ENCODE data around the gene SPTBN4. TPM values are rescaled to one million over a fixed set of nuclear protein-coding genes. Genes with fewer than 3 reads are reported as not detected.

The SPTBN4 gene
- total and polyA plus RNA-seq, 2 donors (not counting 1 experiment from before 2014, with no cell fraction given) = 1.3 to 6.6 TPM

- Histone ChIP-seq H3K27me3 (ENCODE audit: control insufficient read depth, insufficient read depth, low read length) (peaks cover 3% of the 10 kb centered on the region), H3K79me2 (ENCODE audit: control insufficient read depth, insufficient read depth, low read length) (no peaks in the 10 kb centered on the region), H3K36me3 (ENCODE audit: control insufficient read depth, insufficient read depth, low read length) (no peaks in the 10 kb centered on the region), H3K9me3 (ENCODE audit: control insufficient read depth, insufficient read depth, low read depth, low read length) (no peaks in the 10 kb centered on the region), H4K20me1 (ENCODE audit: control insufficient read depth, extremely low read depth, insufficient read depth, low read length) (no peaks in the 10 kb centered on the region), H3K4me2 (ENCODE audit: extremely low read depth, insufficient read depth, low read length) (no peak overlapping the region), H3K4me1 (ENCODE audit: control insufficient read depth, extremely low read depth, insufficient read depth, low read length) (no peaks in the 10 kb centered on the region), H3K9ac (ENCODE audit: insufficient read depth, low read length) (no peak overlapping the region), H3K4me3 (replicated peaks in 1 of 4; ENCODE audit: control extremely low read depth in 1 of 4, insufficient read depth in 1 of 4, low read depth in 3 of 4, low read length in 4 of 4) (no peak overlapping the region), H3K27ac (ENCODE audit: insufficient read depth, low read length) (no peak overlapping the region), H2AFZ (ENCODE audit: low read length) (no peak overlapping the region)
- DNase-seq (ENCODE audit: low read depth in 2 of 2) = no peak
- TF ChIP-seq CTCF (conservative IDR thresholded peaks at IDR 0.05 in 1 of 2, IDR thresholded peaks at IDR 0.05 in 1 of 2; ENCODE audit: low read depth in 1 of 2, low read length in 2 of 2) = no peak
- TF ChIP-seq EZH2 (IDR thresholded peaks at IDR 0.05; ENCODE audit: low read length, missing control alignments) = no peak
Observed at GRCh38 chr19:40530091-40530901, 63.5 kb downstream of the SPTBN4 start.

GRCh38 chr19:40533508-40533907 lies 66.7 kb downstream of the SPTBN4 start:
- DNase-seq (ENCODE audit: low read depth in 2 of 2) = no peak
- TF ChIP-seq EZH2 (IDR thresholded peaks at IDR 0.05; ENCODE audit: low read length, missing control alignments) (no peak), CTCF (conservative IDR thresholded peaks at IDR 0.05 in 1 of 2, IDR thresholded peaks at IDR 0.05 in 1 of 2; ENCODE audit: low read depth in 1 of 2, low read length in 2 of 2) (peak in 1 of 2 donors; percentile 39)
- Histone ChIP-seq H3K4me3 (replicated peaks in 1 of 4; ENCODE audit: control extremely low read depth in 1 of 4, insufficient read depth in 1 of 4, low read depth in 3 of 4, low read length in 4 of 4) (no peak overlapping the region), H2AFZ (ENCODE audit: low read length) (no peak overlapping the region), H3K9ac (ENCODE audit: insufficient read depth, low read length) (no peak overlapping the region), H3K9me3 (ENCODE audit: control insufficient read depth, insufficient read depth, low read depth, low read length) (no peaks in the 10 kb centered on the region), H3K4me1 (ENCODE audit: control insufficient read depth, extremely low read depth, insufficient read depth, low read length) (no peaks in the 10 kb centered on the region), H3K36me3 (ENCODE audit: control insufficient read depth, insufficient read depth, low read length) (no peaks in the 10 kb centered on the region), H3K27ac (ENCODE audit: insufficient read depth, low read length) (no peak overlapping the region), H3K4me2 (ENCODE audit: extremely low read depth, insufficient read depth, low read length) (no peak overlapping the region), H4K20me1 (ENCODE audit: control insufficient read depth, extremely low read depth, insufficient read depth, low read length) (no peaks in the 10 kb centered on the region), H3K27me3 (ENCODE audit: control insufficient read depth, insufficient read depth, low read length) (peaks cover 3% of the 10 kb centered on the region), H3K79me2 (ENCODE audit: control insufficient read depth, insufficient read depth, low read length) (no peaks in the 10 kb centered on the region)

GRCh38 chr19:40534148-40534547 lies 67.3 kb downstream of the SPTBN4 start:
- Histone ChIP-seq H2AFZ (ENCODE audit: low read length) (no peak overlapping the region), H3K4me1 (ENCODE audit: control insufficient read depth, extremely low read depth, insufficient read depth, low read length) (no peaks in the 10 kb centered on the region), H3K9me3 (ENCODE audit: control insufficient read depth, insufficient read depth, low read depth, low read length) (no peaks in the 10 kb centered on the region), H3K27me3 (ENCODE audit: control insufficient read depth, insufficient read depth, low read length) (peaks cover 3% of the 10 kb centered on the region), H3K36me3 (ENCODE audit: control insufficient read depth, insufficient read depth, low read length) (no peaks in the 10 kb centered on the region), H3K79me2 (ENCODE audit: control insufficient read depth, insufficient read depth, low read length) (no peaks in the 10 kb centered on the region), H3K4me2 (ENCODE audit: extremely low read depth, insufficient read depth, low read length) (no peak overlapping the region), H3K9ac (ENCODE audit: insufficient read depth, low read length) (no peak overlapping the region), H3K27ac (ENCODE audit: insufficient read depth, low read length) (no peak overlapping the region), H4K20me1 (ENCODE audit: control insufficient read depth, extremely low read depth, insufficient read depth, low read length) (no peaks in the 10 kb centered on the region), H3K4me3 (replicated peaks in 1 of 4; ENCODE audit: control extremely low read depth in 1 of 4, insufficient read depth in 1 of 4, low read depth in 3 of 4, low read length in 4 of 4) (no peak overlapping the region)
- TF ChIP-seq EZH2 (IDR thresholded peaks at IDR 0.05; ENCODE audit: low read length, missing control alignments) (no peak), CTCF (conservative IDR thresholded peaks at IDR 0.05 in 1 of 2, IDR thresholded peaks at IDR 0.05 in 1 of 2; ENCODE audit: low read depth in 1 of 2, low read length in 2 of 2) (no peak)
- DNase-seq (ENCODE audit: low read depth in 2 of 2) = no peak

Measured in fibroblast of lung (primary cell).